ENCODE data around the gene SPSB1.
A peak's percentile ranks its signal among the peaks of the same experiment; 100 is the strongest.
"Not testable (repeated sequence)": the region's sequence is repeated elsewhere in the genome, so short reads cannot be mapped to it uniquely, and the experiment has no call there.

The SPSB1 gene

GRCh38 chr1:9296850-9297249, 4.2 kb downstream of the SPSB1 start:
- Mint-ChIP-seq H3K27ac (peak overlapping the region in 1 of 3 experiments; percentile 27), H3K36me3 (ENCODE audit: low read depth) (peaks cover 12% of the 10 kb centered on the region), H3K4me1 (peaks cover 30% of the 10 kb centered on the region), H3K4me3 (no peak overlapping the region), H3K27me3 (ENCODE audit: low read depth) (peaks cover 5% of the 10 kb centered on the region), H3K9me3 (no peaks in the 10 kb centered on the region)
- TF ChIP-seq CTCF (IDR thresholded peaks at IDR 0.05; ENCODE audit: unreplicated experiment in 3 of 3) = no peak

- H3K36me3 Mint-ChIP-seq (ENCODE audit: low read depth) = peaks cover 12% of the 10 kb centered on the region
- TF ChIP-seq CTCF (IDR thresholded peaks at IDR 0.05; ENCODE audit: unreplicated experiment in 3 of 3) = no peak
- peak overlapping the region; percentile 23 to 43 (median 27) for H3K27ac Mint-ChIP-seq
- H3K4me1 Mint-ChIP-seq = peaks cover 31% of the 10 kb centered on the region
- peak overlapping the region; percentile 31 to 49 (median 38) for H3K4me3 Mint-ChIP-seq
- H3K27me3 Mint-ChIP-seq (ENCODE audit: low read depth) = peaks cover 5% of the 10 kb centered on the region
- H3K9me3 Mint-ChIP-seq = no peaks in the 10 kb centered on the region
Measured at GRCh38 chr1:9297831-9298230, 5.1 kb downstream of the SPSB1 start.

- Mint-ChIP-seq H3K27me3 (ENCODE audit: low read depth) (peaks cover 5% of the 10 kb centered on the region), H3K36me3 (ENCODE audit: low read depth) (peaks cover 12% of the 10 kb centered on the region), H3K9me3 (no peaks in the 10 kb centered on the region), H3K4me1 (peaks cover 35% of the 10 kb centered on the region), H3K27ac (no peak overlapping the region), H3K4me3 (no peak overlapping the region)
- TF ChIP-seq CTCF (IDR thresholded peaks at IDR 0.05; ENCODE audit: unreplicated experiment in 3 of 3) = no peak
Measured at GRCh38 chr1:9298282-9298681, 5.6 kb downstream of the SPSB1 start.

- Mint-ChIP-seq H3K36me3 (ENCODE audit: low read depth) (peaks cover 12% of the 10 kb centered on the region), H3K4me1 (peaks cover 37% of the 10 kb centered on the region)
- not testable (repeated sequence) for H3K9me3 Mint-ChIP-seq; H3K4me3 Mint-ChIP-seq; H3K27ac Mint-ChIP-seq; H3K27me3 Mint-ChIP-seq (ENCODE audit: low read depth)
Measured at GRCh38 chr1:9299571-9300541, 7.2 kb downstream of the SPSB1 start.

GRCh38 chr1:9300573-9300972, 7.9 kb downstream of the SPSB1 start:
- TF ChIP-seq CTCF (IDR thresholded peaks at IDR 0.05; ENCODE audit: unreplicated experiment in 3 of 3) = no peak
- H3K4me1 Mint-ChIP-seq = peaks cover 33% of the 10 kb centered on the region
- no peak overlapping the region for H3K27ac Mint-ChIP-seq
- no peaks in the 10 kb centered on the region for H3K9me3 Mint-ChIP-seq
- peaks cover 12% of the 10 kb centered on the region for H3K36me3 Mint-ChIP-seq (ENCODE audit: low read depth)
- H3K4me3 Mint-ChIP-seq = no peak overlapping the region
- H3K27me3 Mint-ChIP-seq (ENCODE audit: low read depth) = peaks cover 5% of the 10 kb centered on the region

- H3K4me1 Mint-ChIP-seq = peaks cover 27% of the 10 kb centered on the region
- peaks cover 5% of the 10 kb centered on the region for H3K27me3 Mint-ChIP-seq (ENCODE audit: low read depth)
- no peak for TF ChIP-seq CTCF (IDR thresholded peaks at IDR 0.05; ENCODE audit: unreplicated experiment in 3 of 3)
- H3K36me3 Mint-ChIP-seq (ENCODE audit: low read depth) = peaks cover 7% of the 10 kb centered on the region
- peak overlapping the region; percentile 57 to 87 (median 62) for H3K27ac Mint-ChIP-seq
- H3K9me3 Mint-ChIP-seq = no peaks in the 10 kb centered on the region
- H3K4me3 Mint-ChIP-seq = no peak overlapping the region
Measured at GRCh38 chr1:9302745-9303524, 10.2 kb downstream of the SPSB1 start.

All from nephron (organoid).